Measurements from ENCODE around the gene KBTBD4.

The KBTBD4 gene

GRCh38 chr11:47578524-47579494 lies at the start of gene KBTBD4, which contains the start of gene NDUFS3:
Gene KBTBD4 (minus strand): TSS chr11:47578970. CDS start chr11:47578951, 19 bp downstream.
Gene NDUFS3 (plus strand): TSS chr11:47579074. CDS start chr11:47579092, 18 bp downstream.
- DNase-seq, result peak; percentile 75

- DNase-seq, result no peak
Observed at GRCh38 chr11:47628026-47628425, 49.3 kb upstream of the KBTBD4 start.

DNA sequence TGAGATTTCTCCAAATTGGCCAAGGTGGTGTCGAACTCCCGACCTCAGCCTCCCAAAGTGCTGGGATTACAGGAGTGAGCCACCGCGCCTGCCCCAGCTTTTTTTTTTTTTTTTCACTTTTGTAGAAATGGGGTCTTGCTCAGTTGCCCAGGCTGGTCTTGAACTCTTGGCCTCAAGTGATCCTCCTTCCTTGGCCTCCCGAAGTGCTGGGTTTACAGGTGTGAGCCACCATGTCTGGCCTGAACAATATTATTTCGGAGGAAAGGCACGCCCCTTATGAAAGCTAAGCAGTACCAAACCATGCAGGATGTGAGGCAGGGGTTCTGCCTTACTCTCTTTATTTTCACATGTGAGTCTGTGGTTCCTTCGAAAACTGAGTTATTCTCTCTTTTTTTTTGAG lies 47.5 kb upstream of the KBTBD4 start:
- no peak for DNase-seq

DNA sequence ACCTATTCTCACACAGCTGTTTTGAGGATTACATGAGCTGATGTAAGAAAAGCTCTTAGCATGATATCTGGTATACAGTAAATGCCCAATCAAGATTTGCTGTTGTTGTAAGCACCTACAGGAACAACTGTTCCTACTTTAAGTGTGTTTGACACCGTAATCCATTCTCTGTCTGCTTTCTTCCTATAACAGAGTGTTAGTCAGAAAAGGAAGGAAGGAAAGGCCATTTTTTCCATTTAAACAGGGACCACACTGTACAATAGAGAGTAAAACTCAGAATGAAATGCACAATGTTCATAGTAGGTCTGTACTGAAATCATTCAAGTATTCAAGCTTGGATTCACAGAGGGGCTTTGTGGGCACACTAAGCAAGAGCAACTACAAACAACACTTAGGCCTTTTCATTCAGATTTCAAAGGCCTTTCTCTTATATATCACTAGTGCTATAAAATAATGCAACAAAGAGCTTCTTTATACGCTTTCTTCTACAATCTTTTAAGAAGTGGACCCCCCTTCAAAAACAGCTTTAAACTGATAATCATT lies 42.1 kb upstream of the KBTBD4 start:
- no peak for DNase-seq

DNA sequence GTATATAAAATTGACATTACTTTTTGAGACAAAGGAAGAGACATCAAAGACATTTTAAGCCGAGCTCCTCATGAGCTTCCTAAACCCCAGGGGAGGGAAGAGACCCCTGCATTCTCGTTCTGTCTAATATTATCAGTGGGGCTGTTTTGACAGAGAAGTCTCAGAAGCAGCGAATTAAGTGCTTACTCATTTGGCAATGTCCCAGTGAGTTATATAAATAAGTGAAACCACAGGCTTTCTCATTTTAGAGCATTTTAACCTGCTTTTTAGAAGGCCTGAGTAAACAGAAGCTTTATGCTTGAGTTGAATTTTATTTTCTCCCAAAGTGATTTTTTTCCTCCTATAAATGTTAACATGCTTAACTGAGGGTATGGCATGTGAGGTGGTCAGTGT lies 38.6 kb upstream of the KBTBD4 start:
- no peak for DNase-seq

- peak; percentile 4 for DNase-seq
Observed at GRCh38 chr11:47616726-47617416, 38.1 kb upstream of the KBTBD4 start.

DNA sequence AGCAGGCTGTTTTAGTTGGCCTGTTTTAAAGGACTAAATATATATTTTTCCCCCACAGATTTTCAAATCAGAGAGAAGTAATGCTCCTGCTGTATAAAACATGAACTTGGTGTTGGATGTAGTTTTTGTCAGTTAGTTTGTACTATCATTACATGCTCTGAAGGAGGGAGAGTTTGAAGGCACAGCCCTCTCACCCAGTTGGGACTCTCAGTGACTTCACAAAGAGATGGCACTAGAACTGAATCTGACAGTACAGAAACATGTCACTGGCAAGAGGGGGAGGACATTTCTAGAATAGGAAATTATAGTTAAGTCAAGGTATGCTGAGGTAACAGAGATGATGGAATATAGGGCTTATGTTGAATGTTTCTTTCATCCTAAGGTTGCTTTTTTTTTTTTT lies 36.5 kb upstream of the KBTBD4 start:
- no peak for DNase-seq

GRCh38 chr11:47611348-47611794 lies 32.6 kb upstream of the KBTBD4 start:
- DNase-seq, result no peak

- DNase-seq, result no peak
Observed at GRCh38 chr11:47609675-47610074, 30.9 kb upstream of the KBTBD4 start.

- no peak for DNase-seq
Observed at GRCh38 chr11:47607380-47607779, 28.6 kb upstream of the KBTBD4 start.

DNA sequence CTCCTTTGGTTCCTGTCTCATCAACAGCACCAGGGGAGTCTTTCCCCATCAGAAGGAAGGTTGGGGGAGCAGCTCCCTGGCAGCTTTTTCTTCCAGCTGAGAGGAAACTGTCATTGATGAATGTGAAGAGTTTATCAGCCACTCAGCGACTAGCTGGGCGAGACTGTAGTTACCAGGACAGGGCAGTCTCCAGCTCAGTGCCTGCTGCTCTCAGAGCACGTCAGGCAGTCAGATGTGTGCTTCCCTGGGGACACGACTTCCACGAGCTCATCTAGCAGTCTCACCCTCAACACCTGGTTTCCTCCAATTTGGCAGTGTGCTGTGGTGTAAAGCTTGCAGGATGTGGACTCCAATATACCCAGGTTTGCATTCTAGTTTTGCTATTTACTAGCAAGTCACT lies 28.0 kb upstream of the KBTBD4 start:
- DNase-seq, result no peak

- no peak for DNase-seq
Observed at GRCh38 chr11:47605921-47606320, 27.2 kb upstream of the KBTBD4 start.

DNA sequence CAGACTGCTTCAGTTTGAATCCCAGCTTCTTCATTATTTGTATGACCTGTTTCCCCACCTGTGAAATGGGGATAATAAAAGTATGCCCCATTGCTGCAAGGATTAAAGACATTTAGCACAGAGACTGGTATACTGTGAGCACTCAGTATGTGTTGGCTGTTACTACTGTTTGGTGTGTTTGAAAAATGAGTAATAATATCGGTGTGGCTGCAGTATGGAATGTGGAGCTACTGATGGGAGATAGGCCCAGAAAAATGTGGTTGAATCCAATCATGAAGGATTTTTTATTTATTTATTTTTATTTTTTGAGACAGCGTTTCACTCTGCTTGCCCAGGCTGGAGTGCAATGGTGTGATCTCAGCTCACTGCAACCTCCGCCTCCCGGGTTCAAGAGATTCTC lies 24.5 kb upstream of the KBTBD4 start:
- no peak for DNase-seq

GRCh38 chr11:47599902-47600301 lies 21.1 kb upstream of the KBTBD4 start:
- no peak for DNase-seq

DNA sequence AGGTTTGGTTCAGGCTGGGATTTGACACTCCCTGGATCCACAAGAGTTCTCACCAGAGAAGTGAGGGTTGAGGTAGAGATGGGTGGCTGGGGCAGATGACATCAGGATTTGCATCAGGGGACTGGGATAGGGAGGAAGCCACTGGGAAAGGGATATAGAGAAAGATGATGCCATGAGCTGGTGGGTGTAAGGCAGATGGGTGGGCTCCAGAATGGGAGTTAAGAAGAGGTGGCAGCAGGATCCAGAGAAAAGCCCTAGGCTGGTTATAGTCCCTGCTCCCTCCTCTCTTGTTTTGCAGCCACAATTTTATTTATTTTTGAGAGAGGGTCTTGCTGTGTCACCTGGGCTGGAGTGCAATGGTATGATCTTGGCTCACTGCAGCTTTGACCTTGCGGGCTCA lies 17.2 kb upstream of the KBTBD4 start:
- DNase-seq, result no peak

- DNase-seq, result no peak
Observed at GRCh38 chr11:47595029-47595428, 16.3 kb upstream of the KBTBD4 start.

- DNase-seq, result no peak
Observed at GRCh38 chr11:47593934-47594855, 15.4 kb upstream of the KBTBD4 start, which contains the start of gene C1QTNF4. Gene C1QTNF4 (minus strand): TSS chr11:47594411. CDS start chr11:47590810, 3,601 bp downstream.

GRCh38 chr11:47593492-47593933 lies 14.7 kb upstream of the KBTBD4 start:
- no peak for DNase-seq

GRCh38 chr11:47592970-47593369 lies 14.2 kb upstream of the KBTBD4 start:
- no peak for DNase-seq

GRCh38 chr11:47592251-47592650 lies 13.5 kb upstream of the KBTBD4 start:
- DNase-seq, result no peak

GRCh38 chr11:47591764-47592163 lies 13.0 kb upstream of the KBTBD4 start:
- DNase-seq, result no peak

Measured in DMS153 (cell line).